SK-N-SH treated with all-trans-retinoic acid at 6 μM for 48 hours (cell line): Measurements from ENCODE around the gene GRIN3A.

ENCODE experiments used
- ATAC-seq: fragments of 200-7000 bp; cut with Tn5 transposase; 3 replicates; pipeline ENCODE4 v1.9.1; 2020; ENCODE audit warnings: mild to moderate bottlenecking, moderate library complexity
- ARNTL ChIP-seq: fragments of 450-650 bp; formaldehyde crosslinking; IDR thresholded peaks from 2 replicates; pipeline ENCODE4 v1.5.0; 2020; ENCODE audit warnings: low read depth, mild to moderate bottlenecking, moderate library complexity, borderline replicate concordance
- BACH2 ChIP-seq: fragments of 250-450 bp; sonication (Bioruptor Pico); IDR thresholded peaks from 2 replicates; pipeline ENCODE4 v1.9.0; 2021; ENCODE audit warnings: mild to moderate bottlenecking, borderline replicate concordance
- CSDC2 ChIP-seq: fragments of 250-450 bp; sonication (Bioruptor Pico); IDR thresholded peaks from 2 replicates; pipeline ENCODE4 v1.5.0; 2020; ENCODE audit warnings: mild to moderate bottlenecking, moderate library complexity
- ESRRG ChIP-seq: fragments of 250-450 bp; sonication (Bioruptor Pico); IDR thresholded peaks from 2 replicates; pipeline ENCODE4 v1.6.1; 2021; ENCODE audit warnings: mild to moderate bottlenecking
- GLIS3 ChIP-seq: fragments of 250-450 bp; sonication (Bioruptor Pico); IDR thresholded peaks from 2 replicates; pipeline ENCODE4 v1.5.0; 2020; ENCODE audit warnings: mild to moderate bottlenecking, moderate library complexity
- ISL1 ChIP-seq: fragments of 250-450 bp; sonication (Bioruptor Pico); IDR thresholded peaks from 2 replicates; pipeline ENCODE4 v2.1.2; 2022; ENCODE audit warnings: mild to moderate bottlenecking, moderate library complexity
- PPARA ChIP-seq: fragments of 250-450 bp; sonication (Bioruptor Pico); IDR thresholded peaks from 2 replicates; pipeline ENCODE4 v1.5.0; 2020; ENCODE audit warnings: mild to moderate bottlenecking, borderline replicate concordance
- RARB ChIP-seq: fragments of 250-450 bp; sonication (Bioruptor Pico); IDR thresholded peaks from 2 replicates; pipeline ENCODE4 v1.8.0; 2021; ENCODE audit warnings: mild to moderate bottlenecking, moderate library complexity
- SNAI2 ChIP-seq: fragments of 250-450 bp; sonication (Bioruptor Pico); IDR thresholded peaks from 2 replicates; pipeline ENCODE4 v1.5.0; 2020; ENCODE audit warnings: mild to moderate bottlenecking, moderate library complexity
- TCF4 ChIP-seq: fragments of 250-450 bp; sonication (Bioruptor Pico); IDR thresholded peaks from 2 replicates; pipeline ENCODE4 v1.8.0; 2021; ENCODE audit warnings: mild to moderate bottlenecking, moderate library complexity, borderline replicate concordance
- TOX ChIP-seq: fragments of 250-450 bp; sonication (Bioruptor Pico); IDR thresholded peaks from 2 replicates; pipeline ENCODE4 v1.8.0; 2021; ENCODE audit warnings: mild to moderate bottlenecking, moderate library complexity, borderline replicate concordance
- ZC3H10 ChIP-seq: fragments of 250-450 bp; sonication (Bioruptor Pico); IDR thresholded peaks from 2 replicates; pipeline ENCODE4 v1.5.1; 2021; ENCODE audit warnings: mild to moderate bottlenecking, moderate library complexity
- ZNF565 ChIP-seq: fragments of 450-650 bp; formaldehyde crosslinking; conservative IDR thresholded peaks from 2 replicates; pipeline ENCODE4 v1.5.0; 2020; ENCODE audit warnings: low read depth, mild to moderate bottlenecking, moderate library complexity
- ZNF70 ChIP-seq: fragments of 450-650 bp; formaldehyde crosslinking; IDR thresholded peaks from 2 replicates; pipeline ENCODE4 v1.5.0; 2020; ENCODE audit warnings: mild to moderate bottlenecking, moderate library complexity
- ZNF8 ChIP-seq: fragments of 450-650 bp; formaldehyde crosslinking; IDR thresholded peaks from 2 replicates; pipeline ENCODE4 v1.5.0; 2020; ENCODE audit warnings: mild to moderate bottlenecking, moderate library complexity
- TF ChIP-seq, protein P1 (sequence below): fragments of 250-450 bp; sonication (Bioruptor Pico); IDR thresholded peaks from 2 replicates; pipeline ENCODE4 v1.8.0; 2020; ENCODE audit warnings: mild to moderate bottlenecking, moderate library complexity, borderline replicate concordance
- TF ChIP-seq, protein P2 (sequence below): fragments of 250-450 bp; sonication (Bioruptor Pico); IDR thresholded peaks from 2 replicates; pipeline ENCODE4 v1.5.0; 2020; ENCODE audit warnings: mild to moderate bottlenecking, moderate library complexity
- TF ChIP-seq, protein P3 (sequence below): fragments of 250-450 bp; sonication (Bioruptor Pico); IDR thresholded peaks from 2 replicates; pipeline ENCODE4 v1.8.0; 2021; ENCODE audit warnings: low read depth, mild to moderate bottlenecking, moderate library complexity, borderline replicate concordance
- TF ChIP-seq, protein P4 (sequence below): fragments of 250-450 bp; sonication (Bioruptor Pico); IDR thresholded peaks from 2 replicates; pipeline ENCODE4 v1.5.1; 2020; ENCODE audit warnings: low read depth, mild to moderate bottlenecking, moderate library complexity
- TF ChIP-seq, protein P5 (sequence below): fragments of 250-450 bp; sonication (Bioruptor Pico); IDR thresholded peaks from 2 replicates; pipeline ENCODE4 v1.5.1; 2021; ENCODE audit warnings: mild to moderate bottlenecking, moderate library complexity

Gene GRIN3A

DNA sequence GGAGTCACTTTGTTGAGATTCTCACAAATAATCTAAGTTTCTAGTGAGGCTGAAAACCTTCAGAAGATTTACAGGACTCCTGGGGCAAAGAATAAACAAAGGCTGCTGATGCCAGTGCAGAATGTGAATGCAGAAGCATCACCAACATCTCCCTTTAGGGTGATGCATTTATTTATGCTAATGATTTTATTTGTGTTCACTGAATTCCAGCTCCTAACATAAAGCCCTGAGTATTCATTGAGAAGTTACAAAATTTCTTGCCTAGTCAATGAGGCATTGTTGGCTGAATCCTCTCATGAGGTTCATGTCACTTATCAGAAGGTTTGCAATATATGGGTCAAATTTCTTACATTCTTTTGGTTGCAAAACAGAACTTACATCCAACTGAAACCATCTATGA lies 70.0 kb downstream of the GRIN3A start:
- no peak for TF ChIP-seq RARB (CRISPR knock-in tag)
- TF ChIP-seq, protein P1, sequence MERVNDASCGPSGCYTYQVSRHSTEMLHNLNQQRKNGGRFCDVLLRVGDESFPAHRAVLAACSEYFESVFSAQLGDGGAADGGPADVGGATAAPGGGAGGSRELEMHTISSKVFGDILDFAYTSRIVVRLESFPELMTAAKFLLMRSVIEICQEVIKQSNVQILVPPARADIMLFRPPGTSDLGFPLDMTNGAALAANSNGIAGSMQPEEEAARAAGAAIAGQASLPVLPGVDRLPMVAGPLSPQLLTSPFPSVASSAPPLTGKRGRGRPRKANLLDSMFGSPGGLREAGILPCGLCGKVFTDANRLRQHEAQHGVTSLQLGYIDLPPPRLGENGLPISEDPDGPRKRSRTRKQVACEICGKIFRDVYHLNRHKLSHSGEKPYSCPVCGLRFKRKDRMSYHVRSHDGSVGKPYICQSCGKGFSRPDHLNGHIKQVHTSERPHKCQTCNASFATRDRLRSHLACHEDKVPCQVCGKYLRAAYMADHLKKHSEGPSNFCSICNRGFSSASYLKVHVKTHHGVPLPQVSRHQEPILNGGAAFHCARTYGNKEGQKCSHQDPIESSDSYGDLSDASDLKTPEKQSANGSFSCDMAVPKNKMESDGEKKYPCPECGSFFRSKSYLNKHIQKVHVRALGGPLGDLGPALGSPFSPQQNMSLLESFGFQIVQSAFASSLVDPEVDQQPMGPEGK (CRISPR knock-in tag): no peak
- TF ChIP-seq, protein P2, sequence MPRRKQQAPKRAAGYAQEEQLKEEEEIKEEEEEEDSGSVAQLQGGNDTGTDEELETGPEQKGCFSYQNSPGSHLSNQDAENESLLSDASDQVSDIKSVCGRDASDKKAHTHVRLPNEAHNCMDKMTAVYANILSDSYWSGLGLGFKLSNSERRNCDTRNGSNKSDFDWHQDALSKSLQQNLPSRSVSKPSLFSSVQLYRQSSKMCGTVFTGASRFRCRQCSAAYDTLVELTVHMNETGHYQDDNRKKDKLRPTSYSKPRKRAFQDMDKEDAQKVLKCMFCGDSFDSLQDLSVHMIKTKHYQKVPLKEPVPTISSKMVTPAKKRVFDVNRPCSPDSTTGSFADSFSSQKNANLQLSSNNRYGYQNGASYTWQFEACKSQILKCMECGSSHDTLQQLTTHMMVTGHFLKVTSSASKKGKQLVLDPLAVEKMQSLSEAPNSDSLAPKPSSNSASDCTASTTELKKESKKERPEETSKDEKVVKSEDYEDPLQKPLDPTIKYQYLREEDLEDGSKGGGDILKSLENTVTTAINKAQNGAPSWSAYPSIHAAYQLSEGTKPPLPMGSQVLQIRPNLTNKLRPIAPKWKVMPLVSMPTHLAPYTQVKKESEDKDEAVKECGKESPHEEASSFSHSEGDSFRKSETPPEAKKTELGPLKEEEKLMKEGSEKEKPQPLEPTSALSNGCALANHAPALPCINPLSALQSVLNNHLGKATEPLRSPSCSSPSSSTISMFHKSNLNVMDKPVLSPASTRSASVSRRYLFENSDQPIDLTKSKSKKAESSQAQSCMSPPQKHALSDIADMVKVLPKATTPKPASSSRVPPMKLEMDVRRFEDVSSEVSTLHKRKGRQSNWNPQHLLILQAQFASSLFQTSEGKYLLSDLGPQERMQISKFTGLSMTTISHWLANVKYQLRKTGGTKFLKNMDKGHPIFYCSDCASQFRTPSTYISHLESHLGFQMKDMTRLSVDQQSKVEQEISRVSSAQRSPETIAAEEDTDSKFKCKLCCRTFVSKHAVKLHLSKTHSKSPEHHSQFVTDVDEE (CRISPR knock-in tag): no peak
- TF ChIP-seq ZNF565 (CRISPR knock-in tag): no peak
- TF ChIP-seq ZNF70: no peak
- no peak for TF ChIP-seq ISL1 (CRISPR knock-in tag)
- no peak for TF ChIP-seq BACH2 (CRISPR knock-in tag)
- no peak for ATAC-seq

DNA sequence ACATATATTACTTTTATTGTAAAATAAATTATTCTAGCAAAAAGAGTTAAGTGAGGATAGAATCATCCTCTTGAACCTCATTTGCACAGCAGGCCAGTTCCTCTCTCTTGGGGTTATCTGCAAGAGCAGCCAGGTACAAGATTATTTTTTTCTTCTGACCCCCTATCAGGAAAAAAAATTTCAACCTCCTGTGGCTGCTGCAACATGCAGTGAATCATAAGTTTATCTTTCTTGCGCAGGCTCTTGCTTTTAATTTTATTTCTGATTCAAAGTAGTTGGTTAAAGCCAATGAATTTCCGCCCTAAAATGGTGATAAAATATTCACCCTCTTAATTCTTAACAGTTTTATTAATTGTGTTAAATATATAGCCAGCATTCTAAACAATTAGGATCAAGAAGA lies 74.0 kb downstream of the GRIN3A start:
- no peak for TF ChIP-seq TOX (CRISPR knock-in tag)
- TF ChIP-seq ZNF8 (CRISPR knock-in tag): no peak
- TF ChIP-seq, protein P1 (CRISPR knock-in tag): no peak
- no peak for TF ChIP-seq ESRRG (CRISPR knock-in tag)
- no peak for TF ChIP-seq ZNF565 (CRISPR knock-in tag)
- no peak for TF ChIP-seq ZNF70
- no peak for TF ChIP-seq ISL1 (CRISPR knock-in tag)
- no peak for TF ChIP-seq TCF4 (CRISPR knock-in tag)
- TF ChIP-seq, protein P3, sequence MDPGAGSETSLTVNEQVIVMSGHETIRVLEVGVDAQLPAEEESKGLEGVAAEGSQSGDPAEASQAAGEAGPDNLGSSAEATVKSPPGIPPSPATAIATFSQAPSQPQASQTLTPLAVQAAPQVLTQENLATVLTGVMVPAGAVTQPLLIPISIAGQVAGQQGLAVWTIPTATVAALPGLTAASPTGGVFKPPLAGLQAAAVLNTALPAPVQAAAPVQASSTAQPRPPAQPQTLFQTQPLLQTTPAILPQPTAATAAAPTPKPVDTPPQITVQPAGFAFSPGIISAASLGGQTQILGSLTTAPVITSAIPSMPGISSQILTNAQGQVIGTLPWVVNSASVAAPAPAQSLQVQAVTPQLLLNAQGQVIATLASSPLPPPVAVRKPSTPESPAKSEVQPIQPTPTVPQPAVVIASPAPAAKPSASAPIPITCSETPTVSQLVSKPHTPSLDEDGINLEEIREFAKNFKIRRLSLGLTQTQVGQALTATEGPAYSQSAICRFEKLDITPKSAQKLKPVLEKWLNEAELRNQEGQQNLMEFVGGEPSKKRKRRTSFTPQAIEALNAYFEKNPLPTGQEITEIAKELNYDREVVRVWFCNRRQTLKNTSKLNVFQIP (CRISPR knock-in tag): no peak
- no peak for TF ChIP-seq ARNTL (CRISPR knock-in tag)
- TF ChIP-seq CSDC2 (CRISPR knock-in tag): no peak
- TF ChIP-seq GLIS3: no peak
- no peak for TF ChIP-seq RARB (CRISPR knock-in tag)
- TF ChIP-seq PPARA (CRISPR knock-in tag): no peak
- no peak for TF ChIP-seq ZC3H10 (CRISPR knock-in tag)
- TF ChIP-seq, protein P4, sequence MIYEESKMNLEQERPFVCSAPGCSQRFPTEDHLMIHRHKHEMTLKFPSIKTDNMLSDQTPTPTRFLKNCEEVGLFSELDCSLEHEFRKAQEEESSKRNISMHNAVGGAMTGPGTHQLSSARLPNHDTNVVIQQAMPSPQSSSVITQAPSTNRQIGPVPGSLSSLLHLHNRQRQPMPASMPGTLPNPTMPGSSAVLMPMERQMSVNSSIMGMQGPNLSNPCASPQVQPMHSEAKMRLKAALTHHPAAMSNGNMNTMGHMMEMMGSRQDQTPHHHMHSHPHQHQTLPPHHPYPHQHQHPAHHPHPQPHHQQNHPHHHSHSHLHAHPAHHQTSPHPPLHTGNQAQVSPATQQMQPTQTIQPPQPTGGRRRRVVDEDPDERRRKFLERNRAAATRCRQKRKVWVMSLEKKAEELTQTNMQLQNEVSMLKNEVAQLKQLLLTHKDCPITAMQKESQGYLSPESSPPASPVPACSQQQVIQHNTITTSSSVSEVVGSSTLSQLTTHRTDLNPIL (CRISPR knock-in tag): no peak
- no peak for TF ChIP-seq SNAI2 (CRISPR knock-in tag)
- TF ChIP-seq, protein P5, sequence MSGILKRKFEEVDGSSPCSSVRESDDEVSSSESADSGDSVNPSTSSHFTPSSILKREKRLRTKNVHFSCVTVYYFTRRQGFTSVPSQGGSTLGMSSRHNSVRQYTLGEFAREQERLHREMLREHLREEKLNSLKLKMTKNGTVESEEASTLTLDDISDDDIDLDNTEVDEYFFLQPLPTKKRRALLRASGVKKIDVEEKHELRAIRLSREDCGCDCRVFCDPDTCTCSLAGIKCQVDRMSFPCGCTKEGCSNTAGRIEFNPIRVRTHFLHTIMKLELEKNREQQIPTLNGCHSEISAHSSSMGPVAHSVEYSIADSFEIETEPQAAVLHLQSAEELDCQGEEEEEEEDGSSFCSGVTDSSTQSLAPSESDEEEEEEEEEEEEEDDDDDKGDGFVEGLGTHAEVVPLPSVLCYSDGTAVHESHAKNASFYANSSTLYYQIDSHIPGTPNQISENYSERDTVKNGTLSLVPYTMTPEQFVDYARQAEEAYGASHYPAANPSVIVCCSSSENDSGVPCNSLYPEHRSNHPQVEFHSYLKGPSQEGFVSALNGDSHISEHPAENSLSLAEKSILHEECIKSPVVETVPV: no peak
- TF ChIP-seq, protein P2 (CRISPR knock-in tag): no peak
- TF ChIP-seq, all 23 proteins: peak for 0
- ATAC-seq: no peak
